ENCODE data around the gene CAMK2B.

Gene CAMK2B

GRCh38 chr7:44229546-44230105 lies 95.8 kb downstream of the CAMK2B start:
- Mint-ChIP-seq H3K36me3 (ENCODE audit: low read depth) (no peaks in the 10 kb centered on the region), H3K4me3 (no peak overlapping the region), H3K27me3 (ENCODE audit: low read depth) (peaks cover 3% of the 10 kb centered on the region), H3K27ac (no peak overlapping the region), H3K9me3 (no peaks in the 10 kb centered on the region), H3K4me1 (peaks cover 9% of the 10 kb centered on the region)
- TF ChIP-seq, protein P1, sequence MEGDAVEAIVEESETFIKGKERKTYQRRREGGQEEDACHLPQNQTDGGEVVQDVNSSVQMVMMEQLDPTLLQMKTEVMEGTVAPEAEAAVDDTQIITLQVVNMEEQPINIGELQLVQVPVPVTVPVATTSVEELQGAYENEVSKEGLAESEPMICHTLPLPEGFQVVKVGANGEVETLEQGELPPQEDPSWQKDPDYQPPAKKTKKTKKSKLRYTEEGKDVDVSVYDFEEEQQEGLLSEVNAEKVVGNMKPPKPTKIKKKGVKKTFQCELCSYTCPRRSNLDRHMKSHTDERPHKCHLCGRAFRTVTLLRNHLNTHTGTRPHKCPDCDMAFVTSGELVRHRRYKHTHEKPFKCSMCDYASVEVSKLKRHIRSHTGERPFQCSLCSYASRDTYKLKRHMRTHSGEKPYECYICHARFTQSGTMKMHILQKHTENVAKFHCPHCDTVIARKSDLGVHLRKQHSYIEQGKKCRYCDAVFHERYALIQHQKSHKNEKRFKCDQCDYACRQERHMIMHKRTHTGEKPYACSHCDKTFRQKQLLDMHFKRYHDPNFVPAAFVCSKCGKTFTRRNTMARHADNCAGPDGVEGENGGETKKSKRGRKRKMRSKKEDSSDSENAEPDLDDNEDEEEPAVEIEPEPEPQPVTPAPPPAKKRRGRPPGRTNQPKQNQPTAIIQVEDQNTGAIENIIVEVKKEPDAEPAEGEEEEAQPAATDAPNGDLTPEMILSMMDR (IDR thresholded peaks at IDR 0.05; ENCODE audit: unreplicated experiment in 3 of 3): no peak

GRCh38 chr7:44228571-44229350 lies 96.6 kb downstream of the CAMK2B start:
- H3K4me3 Mint-ChIP-seq: no peak overlapping the region
- TF ChIP-seq, protein P1 (IDR thresholded peaks at IDR 0.05; ENCODE audit: unreplicated experiment in 3 of 3): no peak
- H3K36me3 Mint-ChIP-seq (ENCODE audit: low read depth): no peaks in the 10 kb centered on the region
- H3K4me1 Mint-ChIP-seq: peaks cover 13% of the 10 kb centered on the region
- H3K9me3 Mint-ChIP-seq: no peaks in the 10 kb centered on the region
- H3K27ac Mint-ChIP-seq: no peak overlapping the region
- peaks cover under 1% of the 10 kb centered on the region for H3K27me3 Mint-ChIP-seq (ENCODE audit: low read depth)

GRCh38 chr7:44227911-44228310 lies 97.5 kb downstream of the CAMK2B start:
- Mint-ChIP-seq H3K4me1 (peaks cover 16% of the 10 kb centered on the region), H3K36me3 (ENCODE audit: low read depth) (no peaks in the 10 kb centered on the region), H3K9me3 (no peaks in the 10 kb centered on the region), H3K4me3 (no peak overlapping the region), H3K27ac (no peak overlapping the region), H3K27me3 (ENCODE audit: low read depth) (peaks cover 8% of the 10 kb centered on the region)
- TF ChIP-seq, protein P1 (IDR thresholded peaks at IDR 0.05; ENCODE audit: unreplicated experiment in 3 of 3): no peak

DNA sequence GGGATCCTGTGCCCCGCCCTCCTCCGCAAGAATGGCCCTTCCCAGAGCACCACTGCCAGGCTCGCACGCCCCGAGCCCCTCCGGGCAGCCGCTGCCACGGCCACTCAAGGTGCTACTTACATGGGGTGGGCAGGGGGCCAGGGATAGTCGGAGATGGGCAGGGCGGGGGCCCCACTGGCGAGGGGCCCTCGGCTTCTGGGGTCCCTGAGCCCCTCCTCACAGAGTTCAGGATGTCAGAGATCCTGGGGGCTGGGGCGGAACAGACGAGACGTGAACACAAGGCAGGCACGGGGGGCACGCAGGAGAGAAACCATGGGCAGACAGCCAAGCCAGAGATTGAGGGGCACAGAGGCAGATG lies 99.0 kb downstream of the CAMK2B start:
- H3K27ac Mint-ChIP-seq: peak overlapping the region in 1 of 3 experiments; percentile 23
- H3K27me3 Mint-ChIP-seq (ENCODE audit: low read depth): peaks cover 11% of the 10 kb centered on the region
- H3K36me3 Mint-ChIP-seq (ENCODE audit: low read depth): no peaks in the 10 kb centered on the region
- peaks cover 21% of the 10 kb centered on the region for H3K4me1 Mint-ChIP-seq
- no peaks in the 10 kb centered on the region for H3K9me3 Mint-ChIP-seq
- TF ChIP-seq, protein P1 (IDR thresholded peaks at IDR 0.05; ENCODE audit: unreplicated experiment in 3 of 3): no peak
- no peak overlapping the region for H3K4me3 Mint-ChIP-seq

DNA sequence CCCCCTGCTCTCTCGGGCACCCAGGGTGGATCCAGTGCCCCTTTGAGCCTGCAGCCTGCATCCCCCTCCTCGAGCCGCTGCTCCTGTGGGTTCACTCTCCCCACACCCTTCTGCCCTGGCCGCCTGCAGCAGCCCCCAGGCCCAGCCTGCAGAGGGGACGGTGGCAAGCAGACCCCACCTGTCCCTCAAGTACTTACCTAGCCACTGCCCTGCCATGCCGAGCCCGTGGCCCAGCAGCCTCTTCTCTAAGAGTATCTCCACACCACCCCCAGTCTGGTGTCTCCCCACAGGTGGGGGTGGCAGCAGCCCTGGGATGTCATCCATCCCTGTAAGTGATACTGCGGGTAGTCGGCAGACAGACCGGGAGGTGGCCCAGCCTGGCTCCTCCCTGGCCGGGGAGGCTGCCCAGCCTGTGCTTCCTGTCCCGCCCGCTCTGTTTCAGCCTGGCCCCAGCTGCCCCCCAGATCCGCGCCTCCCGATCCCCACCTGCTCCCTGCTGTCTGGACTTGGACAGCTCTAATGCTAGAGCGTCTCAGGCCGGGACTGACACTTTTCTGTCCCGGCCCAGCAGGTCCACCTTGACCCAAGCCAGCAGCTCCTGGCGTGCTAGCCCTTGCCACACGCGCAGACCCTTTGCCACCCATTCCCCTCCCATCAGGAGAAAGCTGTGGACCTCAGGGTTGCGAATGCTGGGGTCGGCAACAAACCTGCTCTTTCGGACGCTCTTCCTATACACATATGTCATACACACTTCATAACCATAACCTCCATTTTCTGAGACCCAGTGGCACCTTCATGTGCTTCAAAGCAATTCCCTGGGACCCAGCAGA lies 99.6 kb downstream of the CAMK2B start:
- Mint-ChIP-seq H3K4me1 (peaks cover 21% of the 10 kb centered on the region), H3K9me3 (no peaks in the 10 kb centered on the region), H3K27ac (peak overlapping the region in 1 of 3 experiments; percentile 23), H3K36me3 (ENCODE audit: low read depth) (no peaks in the 10 kb centered on the region), H3K4me3 (no peak overlapping the region), H3K27me3 (ENCODE audit: low read depth) (peaks cover 11% of the 10 kb centered on the region)
- TF ChIP-seq, protein P1 (IDR thresholded peaks at IDR 0.05; ENCODE audit: unreplicated experiment in 3 of 3): no peak
